H1 (cell line): Measurements from ENCODE around the gene ECSIT. TPM values are rescaled to one million over a fixed set of nuclear protein-coding genes. Genes with fewer than 3 reads are reported as not detected.

ENCODE experiments used
- BCL11A ChIP-seq, 2 experiments: IDR thresholded peaks; one replicate each; pipeline ENCODE4 v1.6.1; 2011; ENCODE audit warnings: low read depth in 2 of 2, low read length in 2 of 2, mild to moderate bottlenecking in 2 of 2
- CHD2 ChIP-seq: IDR thresholded peaks from 2 replicates; pipeline ENCODE4 v1.6.1; 2012; ENCODE audit warnings: low read length, improper control_type of control experiment
- EGR1 ChIP-seq: IDR thresholded peaks from 2 replicates; pipeline ENCODE4 v1.6.1; 2011; ENCODE audit warnings: low read depth, low read length, borderline replicate concordance
- FOSL1 ChIP-seq: IDR thresholded peaks from 2 replicates; pipeline ENCODE4 v1.6.1; 2011; ENCODE audit warnings: mild to moderate bottlenecking, low read depth, low read length, moderate library complexity; ENCODE audit not compliant: insufficient read depth
- HDAC2 ChIP-seq, 2 experiments: fragments of 300-600 bp in 1 of 2; sonication (generic) in 1 of 2; IDR thresholded peaks; 2 replicates each; pipeline ENCODE4 v1.6.1; 2011 to 2012; ENCODE audit warnings: low read depth in 2 of 2, low read length in 2 of 2, mild to moderate bottlenecking in 2 of 2, moderate library complexity in 2 of 2, borderline replicate concordance in 1 of 2, inconsistent platforms in 1 of 2
- polyA plus RNA-seq, 7 experiments: library from polyadenylated mRNA; depleted of rRNA in 3 of 7; stranded (reverse) in 5 of 7; unstranded in 2 of 7; fragments of >200 nt in 5 of 7; fragments of 200-250 nt in 2 of 7; gene quantifications; 1 replicate in 5 of 7; 2 replicates in 1 of 7; 4 replicates in 1 of 7; pipeline versions ENCODE4 v1.2.1 to v1.2.3, GENCODE V29; 2011 to 2013; ENCODE audit warnings: missing spikeins in 2 of 7, mixed read lengths in 2 of 7
- total RNA-seq: library from RNA; stranded (reverse); fragmentation: NEBNext Ultra II Directional; extraction: Animal tissue kit (Norgen Biotek cat#: 25700); gene quantifications from 2 replicates; pipeline ENCODE4 v1.2.1, GENCODE V29; 2021
- TF ChIP-seq, protein P1 (sequence below): fragments of 300-600 bp; sonication (generic); IDR thresholded peaks from 2 replicates; pipeline ENCODE4 v1.7.1; 2012; ENCODE audit warnings: low read length, moderate library complexity, mild to moderate bottlenecking, inconsistent platforms; ENCODE audit not compliant: insufficient replicate concordance
- TF ChIP-seq, protein P2 (sequence below), 3 experiments: IDR thresholded peaks; 1 replicate in 2 of 3; 2 replicates in 1 of 3; pipeline versions ENCODE4 v1.5.1 to v1.6.1; 2011; ENCODE audit warnings: low read length in 3 of 3, mild to moderate bottlenecking in 3 of 3, inconsistent platforms in 2 of 3, low read depth in 1 of 3, moderate library complexity in 1 of 3; ENCODE audit not compliant: insufficient read depth in 1 of 3; ENCODE audit errors: control extremely low read depth in 1 of 3

The ECSIT gene
- total and polyA plus RNA-seq, 2 of the 8 experiments (the other 6 are each of a cell fraction or from before 2014, with no cell fraction given) = 55.7 to 74.1 TPM

DNA sequence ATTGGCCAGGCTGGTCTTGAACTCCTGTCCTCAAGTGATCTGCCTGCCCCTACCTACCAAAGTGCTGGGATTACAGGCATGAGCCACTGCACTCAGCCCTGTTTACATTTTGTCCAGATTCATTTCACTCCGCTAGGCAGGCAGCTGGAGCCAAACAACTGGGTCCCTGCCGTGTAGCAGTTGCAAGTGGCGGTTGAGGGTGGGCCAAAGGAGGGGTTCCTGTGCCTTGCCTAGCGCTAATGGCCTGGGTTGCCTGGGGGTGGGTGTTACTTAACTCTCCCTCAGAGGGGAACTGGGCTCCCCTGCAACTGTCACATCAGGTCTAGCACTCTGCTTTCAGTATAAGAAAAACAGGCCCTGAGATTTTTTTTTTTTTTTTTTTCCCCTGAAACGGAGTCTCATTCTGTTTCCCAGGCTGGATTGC is 41.1 kb upstream of the ECSIT start (continued):
- TF ChIP-seq, protein P1, sequence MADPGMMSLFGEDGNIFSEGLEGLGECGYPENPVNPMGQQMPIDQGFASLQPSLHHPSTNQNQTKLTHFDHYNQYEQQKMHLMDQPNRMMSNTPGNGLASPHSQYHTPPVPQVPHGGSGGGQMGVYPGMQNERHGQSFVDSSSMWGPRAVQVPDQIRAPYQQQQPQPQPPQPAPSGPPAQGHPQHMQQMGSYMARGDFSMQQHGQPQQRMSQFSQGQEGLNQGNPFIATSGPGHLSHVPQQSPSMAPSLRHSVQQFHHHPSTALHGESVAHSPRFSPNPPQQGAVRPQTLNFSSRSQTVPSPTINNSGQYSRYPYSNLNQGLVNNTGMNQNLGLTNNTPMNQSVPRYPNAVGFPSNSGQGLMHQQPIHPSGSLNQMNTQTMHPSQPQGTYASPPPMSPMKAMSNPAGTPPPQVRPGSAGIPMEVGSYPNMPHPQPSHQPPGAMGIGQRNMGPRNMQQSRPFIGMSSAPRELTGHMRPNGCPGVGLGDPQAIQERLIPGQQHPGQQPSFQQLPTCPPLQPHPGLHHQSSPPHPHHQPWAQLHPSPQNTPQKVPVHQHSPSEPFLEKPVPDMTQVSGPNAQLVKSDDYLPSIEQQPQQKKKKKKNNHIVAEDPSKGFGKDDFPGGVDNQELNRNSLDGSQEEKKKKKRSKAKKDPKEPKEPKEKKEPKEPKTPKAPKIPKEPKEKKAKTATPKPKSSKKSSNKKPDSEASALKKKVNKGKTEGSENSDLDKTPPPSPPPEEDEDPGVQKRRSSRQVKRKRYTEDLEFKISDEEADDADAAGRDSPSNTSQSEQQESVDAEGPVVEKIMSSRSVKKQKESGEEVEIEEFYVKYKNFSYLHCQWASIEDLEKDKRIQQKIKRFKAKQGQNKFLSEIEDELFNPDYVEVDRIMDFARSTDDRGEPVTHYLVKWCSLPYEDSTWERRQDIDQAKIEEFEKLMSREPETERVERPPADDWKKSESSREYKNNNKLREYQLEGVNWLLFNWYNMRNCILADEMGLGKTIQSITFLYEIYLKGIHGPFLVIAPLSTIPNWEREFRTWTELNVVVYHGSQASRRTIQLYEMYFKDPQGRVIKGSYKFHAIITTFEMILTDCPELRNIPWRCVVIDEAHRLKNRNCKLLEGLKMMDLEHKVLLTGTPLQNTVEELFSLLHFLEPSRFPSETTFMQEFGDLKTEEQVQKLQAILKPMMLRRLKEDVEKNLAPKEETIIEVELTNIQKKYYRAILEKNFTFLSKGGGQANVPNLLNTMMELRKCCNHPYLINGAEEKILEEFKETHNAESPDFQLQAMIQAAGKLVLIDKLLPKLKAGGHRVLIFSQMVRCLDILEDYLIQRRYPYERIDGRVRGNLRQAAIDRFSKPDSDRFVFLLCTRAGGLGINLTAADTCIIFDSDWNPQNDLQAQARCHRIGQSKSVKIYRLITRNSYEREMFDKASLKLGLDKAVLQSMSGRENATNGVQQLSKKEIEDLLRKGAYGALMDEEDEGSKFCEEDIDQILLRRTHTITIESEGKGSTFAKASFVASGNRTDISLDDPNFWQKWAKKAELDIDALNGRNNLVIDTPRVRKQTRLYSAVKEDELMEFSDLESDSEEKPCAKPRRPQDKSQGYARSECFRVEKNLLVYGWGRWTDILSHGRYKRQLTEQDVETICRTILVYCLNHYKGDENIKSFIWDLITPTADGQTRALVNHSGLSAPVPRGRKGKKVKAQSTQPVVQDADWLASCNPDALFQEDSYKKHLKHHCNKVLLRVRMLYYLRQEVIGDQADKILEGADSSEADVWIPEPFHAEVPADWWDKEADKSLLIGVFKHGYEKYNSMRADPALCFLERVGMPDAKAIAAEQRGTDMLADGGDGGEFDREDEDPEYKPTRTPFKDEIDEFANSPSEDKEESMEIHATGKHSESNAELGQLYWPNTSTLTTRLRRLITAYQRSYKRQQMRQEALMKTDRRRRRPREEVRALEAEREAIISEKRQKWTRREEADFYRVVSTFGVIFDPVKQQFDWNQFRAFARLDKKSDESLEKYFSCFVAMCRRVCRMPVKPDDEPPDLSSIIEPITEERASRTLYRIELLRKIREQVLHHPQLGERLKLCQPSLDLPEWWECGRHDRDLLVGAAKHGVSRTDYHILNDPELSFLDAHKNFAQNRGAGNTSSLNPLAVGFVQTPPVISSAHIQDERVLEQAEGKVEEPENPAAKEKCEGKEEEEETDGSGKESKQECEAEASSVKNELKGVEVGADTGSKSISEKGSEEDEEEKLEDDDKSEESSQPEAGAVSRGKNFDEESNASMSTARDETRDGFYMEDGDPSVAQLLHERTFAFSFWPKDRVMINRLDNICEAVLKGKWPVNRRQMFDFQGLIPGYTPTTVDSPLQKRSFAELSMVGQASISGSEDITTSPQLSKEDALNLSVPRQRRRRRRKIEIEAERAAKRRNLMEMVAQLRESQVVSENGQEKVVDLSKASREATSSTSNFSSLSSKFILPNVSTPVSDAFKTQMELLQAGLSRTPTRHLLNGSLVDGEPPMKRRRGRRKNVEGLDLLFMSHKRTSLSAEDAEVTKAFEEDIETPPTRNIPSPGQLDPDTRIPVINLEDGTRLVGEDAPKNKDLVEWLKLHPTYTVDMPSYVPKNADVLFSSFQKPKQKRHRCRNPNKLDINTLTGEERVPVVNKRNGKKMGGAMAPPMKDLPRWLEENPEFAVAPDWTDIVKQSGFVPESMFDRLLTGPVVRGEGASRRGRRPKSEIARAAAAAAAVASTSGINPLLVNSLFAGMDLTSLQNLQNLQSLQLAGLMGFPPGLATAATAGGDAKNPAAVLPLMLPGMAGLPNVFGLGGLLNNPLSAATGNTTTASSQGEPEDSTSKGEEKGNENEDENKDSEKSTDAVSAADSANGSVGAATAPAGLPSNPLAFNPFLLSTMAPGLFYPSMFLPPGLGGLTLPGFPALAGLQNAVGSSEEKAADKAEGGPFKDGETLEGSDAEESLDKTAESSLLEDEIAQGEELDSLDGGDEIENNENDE = no peak
- TF ChIP-seq CHD2 (no peak), FOSL1 (no peak), EGR1 (no peak), BCL11A (IDR thresholded peaks at IDR 0.05; ENCODE audit: low read depth in 2 of 2, low read length in 2 of 2) (no peak), HDAC2 (IDR thresholded peaks at IDR 0.05; ENCODE audit: borderline replicate concordance in 1 of 2, low read depth in 2 of 2, low read length in 2 of 2) (no peak)
- TF ChIP-seq, protein P2, sequence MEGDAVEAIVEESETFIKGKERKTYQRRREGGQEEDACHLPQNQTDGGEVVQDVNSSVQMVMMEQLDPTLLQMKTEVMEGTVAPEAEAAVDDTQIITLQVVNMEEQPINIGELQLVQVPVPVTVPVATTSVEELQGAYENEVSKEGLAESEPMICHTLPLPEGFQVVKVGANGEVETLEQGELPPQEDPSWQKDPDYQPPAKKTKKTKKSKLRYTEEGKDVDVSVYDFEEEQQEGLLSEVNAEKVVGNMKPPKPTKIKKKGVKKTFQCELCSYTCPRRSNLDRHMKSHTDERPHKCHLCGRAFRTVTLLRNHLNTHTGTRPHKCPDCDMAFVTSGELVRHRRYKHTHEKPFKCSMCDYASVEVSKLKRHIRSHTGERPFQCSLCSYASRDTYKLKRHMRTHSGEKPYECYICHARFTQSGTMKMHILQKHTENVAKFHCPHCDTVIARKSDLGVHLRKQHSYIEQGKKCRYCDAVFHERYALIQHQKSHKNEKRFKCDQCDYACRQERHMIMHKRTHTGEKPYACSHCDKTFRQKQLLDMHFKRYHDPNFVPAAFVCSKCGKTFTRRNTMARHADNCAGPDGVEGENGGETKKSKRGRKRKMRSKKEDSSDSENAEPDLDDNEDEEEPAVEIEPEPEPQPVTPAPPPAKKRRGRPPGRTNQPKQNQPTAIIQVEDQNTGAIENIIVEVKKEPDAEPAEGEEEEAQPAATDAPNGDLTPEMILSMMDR (IDR thresholded peaks at IDR 0.05; ENCODE audit: control extremely low read depth in 1 of 3, insufficient read depth in 1 of 3, low read depth in 1 of 3, low read length in 3 of 3) = no peak
